Fibroblast of lung (primary cell): Measurements from ENCODE around the gene FAM217A. TPM values are rescaled to one million over a fixed set of nuclear protein-coding genes. Genes with fewer than 3 reads are reported as not detected.

ENCODE experiments used
- DNase-seq, 2 donors: peaks; one replicate each; pipeline versions ENCODE4 v3.0.0 to v3.0.0-alpha.2; 2010; ENCODE audit warnings: low read depth in 2 of 2
- H2AFZ ChIP-seq: 2 replicates; pipeline ENCODE4 v1.5.1; 2012; ENCODE audit warnings: low read length, control low read depth, inconsistent platforms
- H3K27ac ChIP-seq: 2 replicates; pipeline ENCODE4 v1.5.1; 2011; ENCODE audit warnings: low read length, control low read depth; ENCODE audit not compliant: insufficient read depth
- H3K27me3 ChIP-seq: 2 replicates; pipeline ENCODE4 v1.5.1; 2011; ENCODE audit warnings: mild to moderate bottlenecking, low read length; ENCODE audit not compliant: control insufficient read depth, insufficient read depth
- H3K36me3 ChIP-seq: 2 replicates; pipeline ENCODE4 v1.5.1; 2011; ENCODE audit warnings: low read length; ENCODE audit not compliant: control insufficient read depth, insufficient read depth
- H3K4me1 ChIP-seq: 2 replicates; pipeline ENCODE4 v1.5.1; 2011; ENCODE audit warnings: low read length; ENCODE audit not compliant: control insufficient read depth, insufficient read depth; ENCODE audit errors: extremely low read depth
- H3K4me2 ChIP-seq: 2 replicates; pipeline ENCODE4 v1.5.1; 2011; ENCODE audit warnings: low read length, control low read depth; ENCODE audit not compliant: insufficient read depth; ENCODE audit errors: extremely low read depth
- H3K4me3 ChIP-seq, 4 experiments: fragments of 200-600 bp in 1 of 4; sonication (generic) in 1 of 4; replicated peaks in 1 of 4; 2 replicates each; pipeline ENCODE4 v1.5.1; 2011 to 2016; ENCODE audit warnings: low read length in 4 of 4, low read depth in 3 of 4, mild to moderate bottlenecking in 3 of 4, control low read depth in 2 of 4, inconsistent platforms in 1 of 4, mixed read lengths in 1 of 4; ENCODE audit not compliant: insufficient read depth in 1 of 4; ENCODE audit errors: control extremely low read depth in 1 of 4
- H3K79me2 ChIP-seq: 2 replicates; pipeline ENCODE4 v1.5.1; 2012; ENCODE audit warnings: mild to moderate bottlenecking, low read length, inconsistent platforms; ENCODE audit not compliant: control insufficient read depth, insufficient read depth
- H3K9ac ChIP-seq: 2 replicates; pipeline ENCODE4 v1.5.1; 2011; ENCODE audit warnings: mild to moderate bottlenecking, low read length, control low read depth; ENCODE audit not compliant: insufficient read depth
- H3K9me3 ChIP-seq: 2 replicates; pipeline ENCODE4 v1.5.1; 2012; ENCODE audit warnings: low read depth, low read length; ENCODE audit not compliant: control insufficient read depth, insufficient read depth
- H4K20me1 ChIP-seq: 2 replicates; pipeline ENCODE4 v1.5.1; 2011; ENCODE audit warnings: low read length; ENCODE audit not compliant: control insufficient read depth, insufficient read depth; ENCODE audit errors: extremely low read depth
- CTCF ChIP-seq, 2 donors: IDR thresholded peaks in 1 of 2; conservative IDR thresholded peaks in 1 of 2; 1 replicate in 1 of 2; 2 replicates in 1 of 2; pipeline ENCODE4 v1.5.1; 2011 to 2012; ENCODE audit warnings: low read length in 2 of 2, control low read depth in 1 of 2, inconsistent platforms in 1 of 2, low read depth in 1 of 2, mild to moderate bottlenecking in 1 of 2
- EZH2 ChIP-seq: IDR thresholded peaks from 2 replicates; pipeline ENCODE4 v1.5.1; 2012; ENCODE audit warnings: low read length, control low read depth, mild to moderate bottlenecking; ENCODE audit errors: missing control alignments
- polyA plus RNA-seq, 2 donors: library from polyadenylated mRNA; depleted of rRNA in 1 of 2; stranded (reverse) in 1 of 2; unstranded in 1 of 2; fragments of >200 nt; gene quantifications; 2 replicates each; pipeline ENCODE4 v1.2.1, GENCODE V29; 2011 to 2012; ENCODE audit warnings: missing spikeins in 1 of 2
- total RNA-seq: library from RNA; depleted of rRNA; stranded (reverse); fragments of >200 nt; gene quantifications from 2 replicates; pipeline ENCODE4 v1.2.1, GENCODE V29; 2014

The FAM217A gene
- total and polyA plus RNA-seq, 2 donors (not counting 1 experiment from before 2014, with no cell fraction given), result not detected

- no peak overlapping the region for H3K27ac ChIP-seq
- DNase-seq, result no peak
- no peak overlapping the region for H2AFZ ChIP-seq
- H4K20me1 ChIP-seq, result no peaks in the 10 kb centered on the region
- no peaks in the 10 kb centered on the region for H3K9me3 ChIP-seq
- no peaks in the 10 kb centered on the region for H3K36me3 ChIP-seq
- no peaks in the 10 kb centered on the region for H3K4me1 ChIP-seq
- TF ChIP-seq EZH2 (no peak), CTCF (conservative IDR thresholded peaks at IDR 0.05 in 1 of 2, IDR thresholded peaks at IDR 0.05 in 1 of 2; ENCODE audit: low read depth in 1 of 2, low read length in 2 of 2) (no peak)
- H3K4me3 ChIP-seq, result no peak overlapping the region
- H3K79me2 ChIP-seq, result no peaks in the 10 kb centered on the region
- H3K9ac ChIP-seq, result no peak overlapping the region
- no peak overlapping the region for H3K4me2 ChIP-seq
- H3K27me3 ChIP-seq, result no peaks in the 10 kb centered on the region
These were observed 9.8 kb upstream of the FAM217A start for GRCh38 chr6:4088704-4089103.

- Histone ChIP-seq H3K27me3 (no peaks in the 10 kb centered on the region), H4K20me1 (no peaks in the 10 kb centered on the region), H2AFZ (no peak overlapping the region), H3K4me1 (no peaks in the 10 kb centered on the region), H3K36me3 (no peaks in the 10 kb centered on the region), H3K4me3 (no peak overlapping the region), H3K27ac (no peak overlapping the region), H3K79me2 (no peaks in the 10 kb centered on the region), H3K4me2 (no peak overlapping the region), H3K9me3 (no peaks in the 10 kb centered on the region), H3K9ac (no peak overlapping the region)
- DNase-seq, result peak; percentile 41 to 56
- TF ChIP-seq CTCF (conservative IDR thresholded peaks at IDR 0.05 in 1 of 2, IDR thresholded peaks at IDR 0.05 in 1 of 2; ENCODE audit: low read depth in 1 of 2, low read length in 2 of 2) (no peak), EZH2 (no peak)
These were observed 6.4 kb upstream of the FAM217A start for GRCh38 chr6:4085332-4085700.

GRCh38 chr6:4084444-4085331, 5.8 kb upstream of the FAM217A start:
- Histone ChIP-seq H3K4me1 (no peaks in the 10 kb centered on the region), H3K27ac (no peak overlapping the region), H4K20me1 (no peaks in the 10 kb centered on the region), H3K27me3 (no peaks in the 10 kb centered on the region), H3K36me3 (no peaks in the 10 kb centered on the region), H3K4me3 (no peak overlapping the region), H3K9me3 (no peaks in the 10 kb centered on the region), H3K4me2 (no peak overlapping the region), H3K79me2 (no peaks in the 10 kb centered on the region), H2AFZ (no peak overlapping the region), H3K9ac (no peak overlapping the region)
- no peak for TF ChIP-seq EZH2
- no peak for TF ChIP-seq CTCF (conservative IDR thresholded peaks at IDR 0.05 in 1 of 2, IDR thresholded peaks at IDR 0.05 in 1 of 2; ENCODE audit: low read depth in 1 of 2, low read length in 2 of 2)
- no peak for DNase-seq
